Retinal pigment epithelial cell (primary cell): ENCODE results near the gene MVB12B.

Source experiments
- DNase-seq: peaks from one replicate; pipeline ENCODE4 v3.0.0-alpha.2; 2010; ENCODE audit warnings: low read depth
- H3K4me3 ChIP-seq: 2 replicates; pipeline ENCODE4 v1.5.1; 2011; ENCODE audit warnings: mild to moderate bottlenecking, low read length, control low read depth, moderate library complexity
- CTCF ChIP-seq: conservative IDR thresholded peaks from 2 replicates; pipeline ENCODE4 v1.5.1; 2011; ENCODE audit warnings: low read depth, low read length, control low read depth, inconsistent platforms

The MVB12B gene

GRCh38 chr9:126424511-126424910 is 97.9 kb downstream of the MVB12B start:
- H3K4me3 ChIP-seq, result no peak overlapping the region
- TF ChIP-seq CTCF, result no peak
- no peak for DNase-seq

- no peak for DNase-seq
- H3K4me3 ChIP-seq, result no peak overlapping the region
- no peak for TF ChIP-seq CTCF
These were observed 102.0 kb downstream of the MVB12B start for GRCh38 chr9:126428534-126429175.

GRCh38 chr9:126429190-126429589 is 102.6 kb downstream of the MVB12B start:
- DNase-seq, result no peak
- no peak overlapping the region for H3K4me3 ChIP-seq
- TF ChIP-seq CTCF, result no peak

GRCh38 chr9:126430124-126430523 is 103.5 kb downstream of the MVB12B start:
- no peak overlapping the region for H3K4me3 ChIP-seq
- no peak for TF ChIP-seq CTCF
- no peak for DNase-seq

- DNase-seq, result no peak
- no peak for TF ChIP-seq CTCF
These were observed 104.6 kb downstream of the MVB12B start for GRCh38 chr9:126431077-126431742.

GRCh38 chr9:126432659-126433058 is 106.0 kb downstream of the MVB12B start:
- DNase-seq, result no peak
- TF ChIP-seq CTCF, result no peak
- no peak overlapping the region for H3K4me3 ChIP-seq

More at GRCh38 chr9:126431077-126431742, 104.6 kb downstream of the MVB12B start:
- H3K4me3 ChIP-seq, result no peak overlapping the region

- no peak for TF ChIP-seq CTCF
These were observed 108.5 kb downstream of the MVB12B start for GRCh38 chr9:126435105-126435504.

More at GRCh38 chr9:126435105-126435504, 108.5 kb downstream of the MVB12B start:
- H3K4me3 ChIP-seq, result no peak overlapping the region
- no peak for DNase-seq
